B cell (primary cell): ENCODE results near the gene LMO7. TPM values are rescaled to one million over a fixed set of nuclear protein-coding genes. Genes with fewer than 3 reads are reported as not detected.

Experiments used
- ATAC-seq: fragments of 200-7000 bp; cut with Tn5 transposase; one replicate; pipeline ENCODE4 v1.10.0; 2021; ENCODE audit warnings: low read depth, mild to moderate bottlenecking, moderate number of reproducible peaks, moderate library complexity
- CTCF ChIA-PET: fragments of 350-600 bp; sonication (Branson Sonifier 250); formaldehyde crosslinking; loops from one replicate; lab custom pipeline; 2021; ENCODE audit warnings: antibody characterized with exemption, inconsistent platforms; lab: Charles Lee
- POLR2A ChIA-PET: fragments of 350-600 bp; sonication (Branson Sonifier 250); formaldehyde crosslinking; loops from one replicate; lab custom pipeline; 2021; ENCODE audit warnings: antibody characterized with exemption; lab: Charles Lee
- DNase-seq: peaks from one replicate; pipeline ENCODE4 v3.0.0; 2013
- H2AFZ ChIP-seq: 2 replicates; pipeline ENCODE4 v1.6.1; 2012; ENCODE audit warnings: mild to moderate bottlenecking, low read depth, low read length; ENCODE audit not compliant: insufficient read depth, poor library complexity, severe bottlenecking
- H3K27ac ChIP-seq, 2 donors: 1 replicate in 1 of 2; 2 replicates in 1 of 2; pipeline ENCODE4 v1.5.1; 2012 to 2013; ENCODE audit warnings: low read length in 2 of 2, mild to moderate bottlenecking in 2 of 2, moderate library complexity in 1 of 2
- H3K27me3 ChIP-seq, 4 experiments: fragments of 200-600 bp in 1 of 4; sonication (generic) in 1 of 4; replicated peaks in 1 of 4; 1 replicate in 2 of 4; 2 replicates in 2 of 4; pipeline versions ENCODE4 v1.6.1 to v1.7.0; 2013 to 2016; ENCODE audit warnings: low read length in 3 of 4, mild to moderate bottlenecking in 2 of 4, mixed read lengths in 1 of 4, moderate library complexity in 1 of 4; ENCODE audit not compliant: insufficient read depth in 4 of 4, control insufficient read depth in 3 of 4; ENCODE audit errors: control extremely low read depth in 1 of 4
- H3K36me3 ChIP-seq, 2 experiments: replicated peaks in 1 of 2; 1 replicate in 1 of 2; 2 replicates in 1 of 2; pipeline versions ENCODE4 v1.6.1 to v1.7.1; 2013; ENCODE audit warnings: low read length in 1 of 2; ENCODE audit not compliant: insufficient read depth in 2 of 2, control insufficient read depth in 1 of 2; ENCODE audit errors: control extremely low read depth in 1 of 2, extremely low read depth in 1 of 2
- H3K4me1 ChIP-seq, 2 donors: fragments of 200-600 bp in 1 of 2; sonication (generic) in 1 of 2; 1 replicate in 1 of 2; 2 replicates in 1 of 2; pipeline versions ENCODE4 v1.5.1 to v1.6.1; 2013 to 2017; ENCODE audit warnings: low read length in 2 of 2; ENCODE audit not compliant: control insufficient read depth in 2 of 2, insufficient read depth in 2 of 2
- H3K4me2 ChIP-seq: replicated peaks from 2 replicates; pipeline ENCODE3; 2012; ENCODE audit warnings: mild to moderate bottlenecking, low read depth, low read length; ENCODE audit not compliant: poor library complexity, severe bottlenecking
- H3K4me3 ChIP-seq, 5 experiments: fragments of 200-600 bp in 1 of 5; sonication (generic) in 1 of 5; 1 replicate in 3 of 5; 2 replicates in 2 of 5; pipeline versions ENCODE4 v1.5.1 to v1.7.0; 2011 to 2016; ENCODE audit warnings: low read length in 4 of 5, mild to moderate bottlenecking in 4 of 5, low read depth in 2 of 5, control low read depth in 1 of 5, moderate library complexity in 1 of 5; ENCODE audit not compliant: insufficient read depth in 1 of 5; ENCODE audit errors: control extremely low read depth in 1 of 5, extremely low read depth in 1 of 5
- H3K79me2 ChIP-seq: fragments of 200-600 bp; sonication (generic); one replicate; pipeline ENCODE4 v1.6.0; 2016; ENCODE audit warnings: low read length; ENCODE audit not compliant: control insufficient read depth, insufficient read depth
- H3K9ac ChIP-seq: fragments of 200-600 bp; sonication (generic); 2 replicates; pipeline ENCODE4 v1.6.1; 2017; ENCODE audit warnings: mild to moderate bottlenecking, low read length, moderate library complexity
- H3K9me3 ChIP-seq, 3 donors: one replicate each; pipeline versions ENCODE4 v1.6.1 to v1.7.1; 2013; ENCODE audit warnings: low read length in 2 of 3; ENCODE audit not compliant: control insufficient read depth in 2 of 3, insufficient read depth in 1 of 3; ENCODE audit errors: control extremely low read depth in 1 of 3
- H4K20me1 ChIP-seq: 2 replicates; pipeline ENCODE4 v1.6.0; 2012; ENCODE audit warnings: mild to moderate bottlenecking, low read length; ENCODE audit not compliant: insufficient read depth, control insufficient read depth, poor library complexity, severe bottlenecking
- H3K27ac Mint-ChIP-seq: one replicate; pipeline ENCODE4 v1.8.0; 2021; ENCODE audit warnings: mixed read lengths
- H3K27me3 Mint-ChIP-seq: one replicate; pipeline ENCODE4 v1.8.0; 2021; ENCODE audit warnings: mixed read lengths
- H3K4me1 Mint-ChIP-seq: one replicate; pipeline ENCODE4 v1.8.0; 2021; ENCODE audit warnings: mixed read lengths
- H3K4me3 Mint-ChIP-seq: one replicate; pipeline ENCODE4 v1.8.0; 2021; ENCODE audit warnings: mixed read lengths
- H3K9me3 Mint-ChIP-seq: one replicate; pipeline ENCODE4 v1.8.0; 2022; ENCODE audit warnings: mixed read lengths; ENCODE audit not compliant: insufficient read depth
- CTCF ChIP-seq: fragments of 200-600 bp; IDR thresholded peaks from one replicate; pipeline ENCODE4 v1.8.0; 2022; ENCODE audit warnings: antibody characterized with exemption, mild to moderate bottlenecking
- EZH2 ChIP-seq: IDR thresholded peaks from 2 replicates; pipeline ENCODE4 v1.6.1; 2012; ENCODE audit warnings: borderline replicate concordance, low read depth, mild to moderate bottlenecking, moderate library complexity, low read length; ENCODE audit not compliant: insufficient read depth, poor library complexity, severe bottlenecking
- WGBS: methylation state at CpG from one replicate; pipeline ENCODE4 v1.1.5; 2013; ENCODE audit warnings: missing lambda C conversion rate; ENCODE audit not compliant: insufficient coverage; 5-methylcytosine and 5-hydroxymethylcytosine counted together
- intact Hi-C: fragments of 100-400 bp; cut with micrococcal nuclease; formaldehyde crosslinking; loops from one replicate; pipeline ENCODE4 v1.10.0; 2022
- polyA plus RNA-seq: library from polyadenylated mRNA; depleted of rRNA; stranded (reverse); fragments of >200 nt; gene quantifications from 2 replicates; pipeline ENCODE4 v1.2.3, GENCODE V29; 2012
- total RNA-seq, 2 donors: library from RNA; stranded (reverse); fragments of 120-200 nt in 1 of 2; gene quantifications; 1 replicate in 1 of 2; 2 replicates in 1 of 2; pipeline versions ENCODE4 v1.2.3 to v1.2.4, GENCODE V29; 2013 to 2022

Gene LMO7
- total and polyA plus RNA-seq, 2 donors (not counting 1 experiment from before 2014, with no cell fraction given) = 7.8 to 17.4 TPM

- intact Hi-C loops = loop anchor here (10.0 kb wide), 1 partner anchor 181 kb away; no protein-coding TSS in a partner anchor
- Histone ChIP-seq H3K9ac (no peak overlapping the region), H2AFZ (no peak overlapping the region), H3K36me3 (no peaks in the 10 kb centered on the region), H3K4me1 (peaks cover 0 to 3% of the 10 kb centered on the region in 2 donors), H3K79me2 (no peaks in the 10 kb centered on the region), H3K27me3 (peaks cover 0 to 11% (median 3%) of the 10 kb centered on the region in 4 experiments), H3K4me3 (no peak overlapping the region), H4K20me1 (no peaks in the 10 kb centered on the region), H3K9me3 (peaks cover 0 to under 1% (median 0%) of the 10 kb centered on the region in 3 donors), H3K4me2 (no peak overlapping the region), H3K27ac (no peak overlapping the region)
- Mint-ChIP-seq H3K4me3 (no peak overlapping the region), H3K27ac (no peak overlapping the region), H3K27me3 (peaks cover 35% of the 10 kb centered on the region), H3K9me3 (no peaks in the 10 kb centered on the region), H3K4me1 (peaks cover 4% of the 10 kb centered on the region)
- ATAC-seq (no peak), DNase-seq (no peak)
- TF ChIP-seq CTCF (no peak), EZH2 (no peak)
- ChIA-PET CTCF (interaction anchor here (0.6 to 11.1 kb wide), 14 partner anchors 10 to 1105 kb away, joined by 3 to 292 read pairs (median 6); no protein-coding TSS in a partner anchor), POLR2A (interaction anchor here (0.6 kb wide), 1 partner anchor 1011 kb away, joined by 3 read pairs; no protein-coding TSS in a partner anchor)
- WGBS = no CpG with 5 or more reads among the region's 1 CpG
Observed at GRCh38 chr13:75875450-75875849, 239.3 kb downstream of the LMO7 start.
